Activated CD4-positive, alpha-beta T cell treated with anti-CD3 and anti-CD28 coated beads, Interleukin-2, amount 50 U/mL, for 48 hours (primary cell): ENCODE measurements around the gene ELAVL1.
A peak's percentile ranks its signal among the peaks of the same experiment; 100 is the strongest.
"Not testable (repeated sequence)": the region's sequence is repeated elsewhere in the genome, so short reads cannot be mapped to it uniquely, and the experiment has no call there.

Source experiments
- DNase-seq, 2 experiments: peaks; one replicate each; pipeline ENCODE4 v3.0.0-alpha.2; 2020

ELAVL1 gene

GRCh38 chr19:7920519-7921301 is 84.7 kb downstream of the ELAVL1 start:
- peak; percentile 99 to 100 for DNase-seq

DNA sequence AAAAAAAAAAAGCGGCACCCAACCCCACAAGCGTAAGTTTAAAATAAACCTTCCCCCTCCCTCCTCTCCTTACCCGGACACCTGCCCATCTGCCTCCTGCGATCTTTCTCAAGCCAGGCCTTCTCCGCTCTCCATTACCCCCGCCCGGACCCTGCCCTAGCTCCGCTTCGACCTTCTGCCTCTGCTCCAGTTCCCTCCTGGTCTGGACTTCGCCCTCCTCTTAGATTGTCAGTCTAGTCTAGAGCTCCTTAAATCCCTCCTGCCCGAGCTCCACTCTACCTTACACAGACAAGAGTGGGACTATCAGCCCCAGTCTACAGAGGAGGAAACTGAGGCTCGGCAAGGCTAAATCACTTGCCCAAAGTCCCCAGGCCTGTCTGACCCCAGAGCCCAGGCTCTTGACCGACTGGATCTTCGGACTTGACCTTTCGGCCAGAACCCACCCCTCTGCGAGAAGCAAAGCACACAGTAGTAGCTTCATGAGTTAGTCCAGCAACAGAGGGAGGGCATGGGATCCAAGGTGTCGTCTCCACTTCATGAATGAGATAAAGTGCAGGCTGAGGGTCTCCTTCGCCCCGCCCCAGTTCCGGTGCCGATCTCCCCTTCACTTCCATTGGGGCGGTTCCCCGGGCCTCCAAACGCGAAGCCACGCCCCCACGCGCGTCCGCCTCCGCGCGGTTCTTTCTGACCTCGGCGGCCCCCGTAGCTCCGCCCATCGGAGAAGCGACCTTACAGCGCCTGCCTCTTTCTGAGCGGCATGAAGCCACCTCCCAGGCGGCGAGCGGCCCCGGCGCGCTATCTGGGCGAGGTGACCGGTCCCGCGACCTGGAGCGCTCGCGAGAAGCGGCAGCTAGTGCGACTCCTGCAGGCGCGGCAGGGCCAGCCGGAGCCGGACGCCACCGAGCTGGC is 85.6 kb downstream of the ELAVL1 start, which contains the start of gene SNAPC2:
Gene SNAPC2, plus strand, starts transcription at position 729 of the 909 bp plus-strand sequence. Its CDS starts 29 bp downstream, at position 758.
- peak; percentile 98 for DNase-seq

DNA sequence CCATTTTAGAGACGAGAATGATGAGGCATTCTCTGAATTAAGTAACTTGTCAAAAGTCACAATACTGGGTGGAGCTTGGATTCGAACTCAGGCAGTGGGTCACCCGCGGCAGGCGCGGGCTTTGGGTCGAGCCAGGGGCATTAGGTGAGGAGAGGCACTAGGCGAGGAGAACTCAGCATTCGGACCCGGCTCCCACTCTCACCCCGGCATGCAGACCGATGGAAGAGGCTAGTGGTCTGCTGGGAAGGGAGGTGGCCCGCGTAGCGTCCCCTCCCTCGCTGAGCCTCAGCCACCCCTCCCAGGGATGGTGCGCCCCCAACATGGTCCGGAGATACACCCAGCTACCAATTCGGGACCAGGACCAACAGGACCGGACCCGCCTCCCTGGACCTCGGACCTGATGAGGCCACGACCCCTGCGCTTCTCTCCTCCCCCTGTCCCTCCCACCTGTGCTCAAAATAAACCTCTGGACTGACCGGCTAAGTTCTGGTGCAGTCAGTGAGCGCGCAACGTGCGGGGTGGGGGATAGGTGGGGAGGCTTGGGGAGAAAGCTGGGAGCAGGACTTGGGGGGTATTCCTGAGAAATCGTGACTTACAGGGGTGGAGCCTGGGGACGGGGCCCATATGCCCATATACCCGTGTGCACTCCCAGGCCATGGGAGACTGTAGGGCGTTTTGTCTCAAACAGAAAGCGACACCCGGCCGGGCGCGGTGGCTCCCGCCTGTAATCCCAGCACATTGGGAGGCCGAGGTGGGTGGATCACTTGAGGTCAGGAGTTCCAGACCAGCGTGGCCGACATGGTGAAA is 86.6 kb downstream of the ELAVL1 start:
- no peak for DNase-seq

GRCh38 chr19:7918062-7918614 is 87.3 kb downstream of the ELAVL1 start:
- DNase-seq: not testable (repeated sequence)

DNA sequence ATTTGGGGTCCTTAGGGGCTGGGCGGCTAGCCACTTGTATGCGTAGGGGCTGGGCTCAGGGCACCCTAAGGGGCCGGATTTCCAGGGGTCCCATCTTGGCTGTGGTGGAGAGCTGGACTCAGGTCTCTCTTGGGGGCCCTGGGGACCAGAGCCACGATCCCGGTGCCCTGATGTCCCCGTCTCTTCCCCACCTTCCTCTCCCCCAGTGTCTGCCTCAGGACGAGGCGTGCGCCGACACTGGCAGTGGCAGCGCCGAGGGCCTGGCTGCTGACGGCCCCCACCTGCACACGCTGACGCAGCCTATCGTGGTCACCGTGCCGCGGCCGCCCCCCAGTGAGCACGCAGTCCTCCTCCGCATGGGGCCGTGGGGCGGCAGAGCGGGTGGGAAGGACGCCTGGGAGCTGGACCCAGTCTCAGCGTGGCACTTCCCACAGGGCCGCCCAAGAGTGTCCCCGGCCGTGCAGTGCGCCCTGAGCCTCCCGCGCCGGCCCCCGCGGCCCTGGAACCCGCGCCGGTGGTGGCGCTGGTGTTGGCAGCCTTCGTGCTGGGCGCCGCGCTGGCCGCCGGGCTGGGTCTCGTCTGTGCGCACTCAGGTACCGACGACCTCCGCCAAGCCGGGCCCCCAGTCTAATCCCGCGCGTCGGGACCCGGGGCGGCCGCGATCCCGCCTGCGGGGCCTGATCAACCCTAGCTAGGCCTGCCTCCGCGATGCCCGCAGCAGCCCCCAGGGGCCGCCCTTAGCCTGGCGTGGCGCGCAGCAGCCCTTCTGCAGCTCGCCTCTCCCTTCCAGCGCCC is 88.0 kb downstream of the ELAVL1 start:
- DNase-seq: peak; percentile 64 to 66

DNA sequence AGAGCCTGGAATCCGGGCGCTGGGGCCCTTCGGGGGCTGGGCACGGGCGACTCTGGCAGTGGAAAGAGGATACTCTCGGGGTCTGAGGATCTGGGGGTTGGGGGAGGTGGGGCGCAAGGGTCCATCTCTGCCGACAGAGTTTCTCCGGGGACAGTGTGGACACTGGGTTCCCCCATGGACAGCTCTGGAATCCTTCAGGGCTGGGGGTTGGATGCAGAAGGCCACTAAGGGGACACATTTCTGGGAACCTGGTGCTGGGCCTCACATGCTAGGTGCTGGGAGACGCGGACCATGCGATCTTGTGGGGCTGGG is 88.5 kb downstream of the ELAVL1 start:
- DNase-seq: no peak

DNA sequence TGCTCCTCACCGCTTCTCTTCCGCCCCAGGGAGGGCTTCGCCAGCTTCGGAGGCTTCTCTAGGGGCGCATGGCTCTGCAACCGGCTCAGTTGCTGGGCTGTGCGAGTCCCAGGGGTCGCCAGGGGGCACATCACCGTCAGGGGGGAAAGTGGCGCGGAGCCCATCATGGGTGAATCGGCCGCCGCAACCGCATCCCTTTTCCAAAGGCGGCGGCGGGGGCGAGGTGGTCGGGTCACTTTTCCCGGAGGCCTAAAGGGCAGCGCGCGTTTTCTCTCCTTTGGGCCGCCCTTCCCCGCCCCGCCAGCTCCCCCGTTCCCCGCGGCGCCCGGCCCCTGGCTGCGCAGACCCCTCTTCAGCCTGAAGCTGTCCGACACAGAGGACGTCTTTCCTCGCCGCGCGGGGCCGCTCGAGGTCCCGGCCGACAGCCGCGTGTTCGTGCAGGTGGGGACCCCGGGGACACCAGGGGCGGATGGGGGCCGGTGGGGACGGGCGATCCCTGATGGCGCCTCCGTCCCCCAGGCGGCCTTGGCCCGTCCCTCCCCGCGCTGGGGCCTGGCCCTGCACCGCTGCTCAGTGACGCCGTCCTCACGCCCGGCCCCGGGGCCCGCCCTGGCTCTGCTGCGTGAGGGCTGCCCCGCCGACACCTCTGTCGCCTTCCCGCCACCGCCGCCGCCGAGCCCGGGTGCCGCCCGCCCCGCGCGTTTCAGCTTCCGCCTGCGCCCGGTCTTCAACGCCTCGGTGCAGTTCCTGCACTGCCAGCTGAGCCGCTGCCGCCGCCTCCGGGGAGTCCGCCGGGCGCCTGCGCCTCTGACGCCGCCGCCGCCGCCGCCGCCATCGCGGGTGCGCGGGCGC is 89.1 kb downstream of the ELAVL1 start:
- DNase-seq: peak; percentile 59 to 67

DNA sequence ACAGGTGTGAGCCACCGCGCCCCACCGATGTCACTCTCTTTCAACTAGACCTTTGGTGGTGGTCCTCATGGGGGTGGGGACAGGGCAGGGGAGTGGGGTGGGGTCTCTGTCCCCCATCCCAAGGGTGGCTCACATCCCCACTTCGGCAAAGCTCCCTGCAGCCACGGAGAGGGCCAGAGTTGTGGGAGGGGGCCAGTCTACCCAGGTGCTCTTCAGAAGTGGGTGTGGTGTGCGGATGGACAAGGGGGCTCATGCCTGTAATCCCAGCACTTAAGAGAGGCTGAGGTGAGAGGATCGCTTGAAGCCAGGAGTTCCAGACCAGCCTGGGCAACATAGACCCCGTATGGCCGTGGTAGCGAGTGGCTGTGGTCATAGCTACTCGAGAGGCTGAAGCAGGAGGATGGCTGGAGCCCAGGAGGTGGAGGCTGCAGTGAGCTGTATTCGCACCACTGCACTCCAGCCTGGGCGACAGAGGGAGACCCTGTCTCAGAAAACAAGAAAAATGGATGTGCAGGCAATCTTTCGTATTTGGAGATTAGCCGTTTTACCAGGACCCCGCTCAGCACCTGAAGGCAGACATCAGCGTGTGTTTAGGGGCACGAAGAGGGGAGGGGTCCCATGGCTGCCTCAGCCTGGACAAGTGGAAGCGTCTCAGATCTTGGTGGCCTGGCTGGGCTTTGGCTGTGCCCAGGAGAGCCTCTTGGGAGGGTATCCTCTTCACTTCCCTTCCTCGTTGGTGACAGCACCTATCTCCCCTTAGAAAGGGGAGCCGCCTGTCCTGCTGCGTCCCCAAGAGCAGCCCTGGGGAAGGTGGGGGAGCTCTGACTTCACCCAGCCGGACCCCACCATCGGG is 90.0 kb downstream of the ELAVL1 start:
- DNase-seq: no peak

DNA sequence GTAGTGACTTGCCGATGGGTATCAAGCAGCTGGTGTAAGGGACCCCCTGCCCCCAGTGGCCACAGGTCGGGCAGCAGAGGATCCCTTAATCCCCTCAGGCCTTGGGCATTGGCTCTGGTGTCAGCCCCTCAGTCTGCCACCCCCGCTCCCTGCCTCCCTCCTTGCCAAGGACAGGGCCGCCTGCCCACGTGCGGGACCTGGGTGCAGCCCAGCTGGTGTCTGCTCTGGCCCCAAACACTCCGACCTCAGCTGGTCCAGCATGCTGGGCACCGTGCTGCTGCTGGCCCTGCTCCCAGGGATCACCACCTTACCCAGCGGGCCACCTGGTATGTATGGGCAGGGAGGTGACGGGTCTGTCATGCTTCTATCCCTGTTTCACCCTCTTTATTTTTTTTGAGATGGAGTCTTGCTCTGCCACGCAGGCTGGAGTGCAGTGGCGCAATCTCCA is 90.8 kb downstream of the ELAVL1 start, which contains the start of gene TGFBR3L:
Gene TGFBR3L, plus strand, starts transcription at position 233 of the 448 bp plus-strand sequence.
- DNase-seq: no peak

- no peak for DNase-seq
These were observed 91.3 kb downstream of the ELAVL1 start for GRCh38 chr19:7914099-7914498.

DNA sequence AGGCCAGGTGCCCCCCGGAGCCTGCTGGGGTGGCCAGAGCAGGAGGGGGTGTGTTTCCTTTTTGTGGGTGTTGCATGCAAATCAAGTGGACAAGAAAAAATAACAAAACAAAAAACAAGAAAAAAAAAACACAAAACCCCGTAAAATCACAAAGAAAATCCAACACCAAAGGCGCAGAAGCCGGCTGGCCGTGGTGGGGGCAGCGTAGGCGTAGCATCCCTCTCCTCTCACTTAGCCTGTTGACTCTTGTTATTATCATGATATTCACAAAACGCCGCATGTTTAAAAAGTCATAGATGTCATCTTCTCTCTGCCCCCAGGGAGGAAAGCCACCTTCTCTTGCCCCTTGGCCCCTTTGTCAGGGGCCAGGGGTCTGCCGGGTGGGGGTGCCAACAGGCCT is 91.8 kb downstream of the ELAVL1 start:
- DNase-seq: no peak

DNA sequence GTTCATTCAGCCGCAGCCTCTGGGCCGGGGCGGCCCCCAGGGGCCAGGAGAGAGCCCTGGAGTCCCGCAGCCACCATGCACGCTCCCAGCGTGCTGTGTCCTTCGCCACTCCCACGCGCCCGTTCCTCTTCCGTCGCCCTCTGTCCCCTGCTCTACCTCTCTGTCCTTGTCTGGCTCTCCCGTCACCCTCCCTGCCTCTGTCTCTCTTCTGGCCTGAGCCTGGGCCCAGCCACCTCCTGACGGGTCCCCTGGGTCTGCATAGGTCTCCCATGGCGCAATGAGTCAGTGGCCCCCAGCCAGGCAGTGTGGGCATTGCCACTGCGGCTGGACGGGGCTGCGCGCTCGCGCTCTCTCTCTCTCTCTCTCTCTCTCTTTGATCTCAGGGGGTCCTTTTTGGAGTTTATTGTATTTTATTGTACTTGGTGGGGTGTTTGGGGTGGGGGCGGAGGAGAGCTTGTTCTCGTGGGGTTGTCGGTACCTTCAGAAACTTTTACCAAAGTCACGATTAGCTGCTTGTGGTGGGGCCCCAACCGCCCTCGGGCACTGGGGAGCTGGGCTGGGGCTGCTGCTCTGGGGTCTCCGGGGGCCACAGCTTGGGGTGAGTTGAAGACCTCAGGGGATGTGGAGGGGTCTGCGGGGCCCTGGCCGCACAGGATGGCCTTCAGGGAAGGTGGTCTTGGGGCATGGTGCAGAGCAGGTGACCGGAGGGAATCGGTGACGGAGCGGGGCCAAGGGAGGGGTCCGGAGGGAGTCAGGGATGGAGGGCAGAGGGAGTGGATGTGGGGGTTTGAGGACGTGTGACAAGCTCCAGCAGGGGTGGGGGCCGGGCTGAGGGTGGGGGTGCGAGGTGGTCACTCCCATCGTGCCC is 92.5 kb downstream of the ELAVL1 start:
- DNase-seq: no peak

DNA sequence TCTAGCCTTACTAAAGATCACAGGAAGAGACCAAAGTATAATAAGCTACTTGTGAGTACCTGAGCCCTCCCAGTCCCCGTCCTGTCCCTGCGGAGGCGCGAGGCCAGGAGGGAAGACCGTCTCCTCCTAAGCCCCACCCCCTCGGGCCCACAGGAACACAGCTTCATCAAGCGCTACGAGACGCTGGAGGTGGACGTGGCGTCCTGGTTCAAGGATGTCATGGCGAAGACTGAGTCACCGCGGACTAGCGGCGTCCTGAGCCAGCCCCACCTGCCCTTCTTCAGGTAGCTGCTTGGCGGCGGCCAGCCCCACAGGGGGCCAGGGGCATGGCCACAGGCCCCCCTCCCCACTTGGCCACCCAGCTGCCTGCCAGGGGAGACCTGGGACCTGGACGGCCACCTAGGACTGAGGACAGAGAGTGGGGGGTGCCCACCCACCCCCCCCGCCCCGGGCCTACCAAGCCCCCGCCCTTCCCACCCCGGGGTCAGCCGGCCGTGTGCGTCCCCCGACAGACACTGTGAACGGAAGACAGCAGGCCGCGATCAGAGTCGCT is 93.2 kb downstream of the ELAVL1 start:
- no peak for DNase-seq

- DNase-seq: no peak
These were observed 93.8 kb downstream of the ELAVL1 start for GRCh38 chr19:7911508-7912143.

DNA sequence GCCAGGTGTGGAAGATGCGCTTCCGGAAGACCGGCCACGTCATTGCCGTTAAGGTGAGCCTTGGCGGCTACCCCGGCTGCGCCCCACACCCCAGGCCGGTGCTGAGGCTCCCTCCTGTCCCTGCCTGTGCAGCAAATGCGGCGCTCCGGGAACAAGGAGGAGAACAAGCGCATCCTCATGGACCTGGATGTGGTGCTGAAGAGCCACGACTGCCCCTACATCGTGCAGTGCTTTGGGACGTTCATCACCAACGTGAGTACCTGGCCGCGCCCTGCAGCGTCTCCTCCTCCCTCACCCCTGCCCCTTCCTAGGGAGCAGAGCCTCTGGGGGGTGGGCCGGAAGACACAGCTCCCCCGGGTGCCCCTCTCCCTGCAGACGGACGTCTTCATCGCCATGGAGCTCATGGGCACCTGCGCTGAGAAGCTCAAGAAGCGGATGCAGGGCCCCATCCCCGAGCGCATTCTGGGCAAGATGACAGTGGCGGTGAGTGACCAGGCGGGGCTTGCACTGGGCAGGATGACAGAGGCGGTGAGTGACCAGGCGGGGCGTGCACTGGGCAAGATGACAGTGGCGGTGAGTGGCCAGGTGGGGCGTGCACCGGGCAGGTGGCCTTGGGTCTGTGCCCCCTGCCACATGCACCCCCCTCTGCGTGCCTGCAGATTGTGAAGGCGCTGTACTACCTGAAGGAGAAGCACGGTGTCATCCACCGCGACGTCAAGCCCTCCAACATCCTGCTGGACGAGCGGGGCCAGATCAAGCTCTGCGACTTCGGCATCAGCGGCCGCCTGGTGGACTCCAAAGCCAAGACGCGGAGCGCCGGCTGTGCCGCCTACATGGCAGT is 94.9 kb downstream of the ELAVL1 start:
- DNase-seq: no peak

GRCh38 chr19:7909471-7910067 is 95.9 kb downstream of the ELAVL1 start:
- no peak for DNase-seq
